A673 (cell line): ENCODE results near the gene MIPOL1.
"Not testable (repeated sequence)": the region's sequence is repeated elsewhere in the genome, so short reads cannot be mapped to it uniquely, and the experiment has no call there.

Experiments used
- CTCF ChIP-seq: fragments of 300-800, 200-600 bp; sonication (generic); conservative IDR thresholded peaks from 2 replicates; pipeline ENCODE4 v1.5.1; 2017; ENCODE audit warnings: low read depth, mild to moderate bottlenecking, antibody characterized with exemption, low read length, moderate library complexity, mixed read lengths
- EZH2 ChIP-seq: fragments of 200-600 bp; sonication (generic); IDR thresholded peaks from 2 replicates; pipeline ENCODE4 v1.6.1; 2017; ENCODE audit warnings: borderline replicate concordance, low read depth, mild to moderate bottlenecking, mixed read lengths, antibody characterized with exemption, low read length; ENCODE audit not compliant: poor library complexity, severe bottlenecking

GRCh38 chr14:37295262-37295661 lies 97.5 kb downstream of the MIPOL1 start:
- not testable (repeated sequence) for TF ChIP-seq CTCF, EZH2
